Panc1 (cell line): Measurements from ENCODE around the gene MAB21L3. TPM values are rescaled to one million over a fixed set of nuclear protein-coding genes. Genes with fewer than 3 reads are reported as not detected.

Experiments used
- ATAC-seq: fragments of 200-7000 bp; cut with Tn5 transposase; 2 replicates; pipeline ENCODE4 v1.9.1; 2020; ENCODE audit warnings: mild to moderate bottlenecking, moderate library complexity
- BruUV-seq: library from RNA; stranded (reverse); fragments of 400-500 nt; replicated peaks from 2 replicates; lab custom pipeline; 2021; lab: Mats Ljungman, UMichigan
- CTCF ChIA-PET: fragments of 300-600 bp; sonication (Branson Sonifier 250); formaldehyde crosslinking; loops from one replicate; lab custom pipeline; 2022; ENCODE audit warnings: antibody characterized with exemption; lab: Charles Lee
- POLR2A ChIA-PET: fragments of 300-600 bp; sonication (Branson Sonifier 250); formaldehyde crosslinking; loops from one replicate; lab custom pipeline; 2022; ENCODE audit warnings: antibody characterized with exemption; lab: Charles Lee
- DNase-seq: peaks from one replicate; pipeline ENCODE4 v3.0.0-alpha.2; 2010; ENCODE audit warnings: low read depth, low spot score
- H3K27ac ChIP-seq: 2 replicates; pipeline ENCODE4 v1.5.1; 2011; ENCODE audit warnings: mild to moderate bottlenecking, low read length, inconsistent platforms
- H3K27me3 ChIP-seq: fragments of 200-500 bp; sonication (Bioruptor generic); 2 replicates; pipeline ENCODE4 v1.6.0; 2014; ENCODE audit warnings: low read length, inconsistent platforms; ENCODE audit not compliant: control insufficient read depth, insufficient read depth
- H3K36me3 ChIP-seq: fragments of 200-500 bp; sonication (Bioruptor generic); 2 replicates; pipeline ENCODE4 v1.5.1; 2014; ENCODE audit warnings: inconsistent platforms, mild to moderate bottlenecking, low read length, moderate library complexity; ENCODE audit not compliant: control insufficient read depth, insufficient read depth
- H3K4me1 ChIP-seq: 2 replicates; pipeline ENCODE4 v1.5.1; 2011; ENCODE audit warnings: inconsistent platforms, mild to moderate bottlenecking, low read length, moderate library complexity; ENCODE audit not compliant: control insufficient read depth, insufficient read depth
- H3K4me3 ChIP-seq, 2 experiments: 2 replicates each; pipeline ENCODE4 v1.5.1; 2011 to 2012; ENCODE audit warnings: low read depth in 2 of 2, low read length in 2 of 2, mild to moderate bottlenecking in 2 of 2, inconsistent platforms in 1 of 2, moderate library complexity in 1 of 2
- H3K9me3 ChIP-seq: fragments of 200-500 bp; sonication (Bioruptor generic); 2 replicates; pipeline ENCODE4 v1.5.1; 2014; ENCODE audit warnings: low read depth, mild to moderate bottlenecking, inconsistent platforms, low read length, moderate library complexity; ENCODE audit not compliant: control insufficient read depth, insufficient read depth
- CTCF ChIP-seq: fragments of 450-650 bp; IDR thresholded peaks from 2 replicates; pipeline ENCODE4 v1.5.1; 2017; ENCODE audit warnings: mild to moderate bottlenecking
- POLR2AphosphoS5 ChIP-seq: IDR thresholded peaks from 2 replicates; pipeline ENCODE4 v1.6.1; 2012; ENCODE audit warnings: mild to moderate bottlenecking, low read depth, low read length, moderate library complexity
- REST ChIP-seq, 2 experiments: IDR thresholded peaks; 2 replicates each; pipeline ENCODE4 v1.6.1; 2011 to 2012; ENCODE audit warnings: low read depth in 2 of 2, control low read depth in 1 of 2, low read length in 1 of 2, mild to moderate bottlenecking in 1 of 2, moderate library complexity in 1 of 2; ENCODE audit not compliant: insufficient read depth in 1 of 2
- SIN3A ChIP-seq: IDR thresholded peaks from 2 replicates; pipeline ENCODE4 v1.6.1; 2012; ENCODE audit warnings: low read depth, mild to moderate bottlenecking, low read length, moderate library complexity, borderline replicate concordance; ENCODE audit not compliant: insufficient read depth
- TCF7L2 ChIP-seq: IDR thresholded peaks from 2 replicates; pipeline ENCODE4 v1.6.1; 2011; ENCODE audit warnings: mild to moderate bottlenecking, low read depth, low read length, inconsistent platforms
- in situ Hi-C: cut with HindIII; loops from 2 replicates; pipeline ENCODE4 v1.10.0; 2016; ENCODE audit warnings: low sequenced_read_pairs, low pct_unique_long_range_greater_than_20kb
- intact Hi-C: fragments of 100-400 bp; cut with micrococcal nuclease; formaldehyde crosslinking; loops from one replicate; pipeline ENCODE4 v1.10.0; 2022; ENCODE audit not compliant: unreplicated experiment
- total RNA-seq: library from RNA; stranded (reverse); gene quantifications from one replicate; pipeline ENCODE4 v1.2.1, GENCODE V29; 2021; ENCODE audit not compliant: unreplicated experiment

Gene MAB21L3
- total RNA-seq, 1 experiment from 2014 or later, result not detected

GRCh38 chr1:116118471-116118870, 7.3 kb downstream of the MAB21L3 start:
- POLR2A ChIA-PET, result no interaction called here
- DNase-seq (no peak), ATAC-seq (no peak)
- H3K9me3 ChIP-seq, result no peaks in the 10 kb centered on the region
- no peak overlapping the region for H3K27ac ChIP-seq
- no peaks in the 10 kb centered on the region for H3K36me3 ChIP-seq
- BruUV-seq, result no TSS peak
- in situ Hi-C loops (no loop called here), intact Hi-C loops (no loop called here)
- TF ChIP-seq TCF7L2, result no peak
- TF ChIP-seq CTCF, result no peak
- no peak for TF ChIP-seq REST (IDR thresholded peaks at IDR 0.05; ENCODE audit: insufficient read depth in 1 of 2, low read depth in 2 of 2, low read length in 1 of 2)
- TF ChIP-seq SIN3A, result no peak
- TF ChIP-seq POLR2AphosphoS5, result no peak
- CTCF ChIA-PET, result no interaction called here
- H3K4me3 ChIP-seq, result no peak overlapping the region
- no peaks in the 10 kb centered on the region for H3K27me3 ChIP-seq
- H3K4me1 ChIP-seq, result no peaks in the 10 kb centered on the region

GRCh38 chr1:116119876-116120275, 8.7 kb downstream of the MAB21L3 start:
- in situ Hi-C loops, result no loop called here
- intact Hi-C loops, result no loop called here
- H3K4me1 ChIP-seq, result no peaks in the 10 kb centered on the region
- H3K36me3 ChIP-seq, result no peaks in the 10 kb centered on the region
- DNase-seq, result no peak
- no peak for ATAC-seq
- CTCF ChIA-PET, result no interaction called here
- POLR2A ChIA-PET, result no interaction called here
- no TSS peak for BruUV-seq
- TF ChIP-seq POLR2AphosphoS5 (no peak), SIN3A (no peak), REST (IDR thresholded peaks at IDR 0.05; ENCODE audit: insufficient read depth in 1 of 2, low read depth in 2 of 2, low read length in 1 of 2) (no peak), CTCF (no peak), TCF7L2 (no peak)
- H3K27ac ChIP-seq, result no peak overlapping the region
- no peaks in the 10 kb centered on the region for H3K27me3 ChIP-seq
- H3K9me3 ChIP-seq, result no peaks in the 10 kb centered on the region
- H3K4me3 ChIP-seq, result no peak overlapping the region
